B cell (primary cell): Measurements from ENCODE around the gene ZMIZ1. TPM values are rescaled to one million over a fixed set of nuclear protein-coding genes. Genes with fewer than 3 reads are reported as not detected.
A peak's percentile ranks its signal among the peaks of the same experiment; 100 is the strongest.
"Not testable (repeated sequence)": the region's sequence is repeated elsewhere in the genome, so short reads cannot be mapped to it uniquely, and the experiment has no call there.

Experiments used
- ATAC-seq: fragments of 200-7000 bp; cut with Tn5 transposase; one replicate; pipeline ENCODE4 v1.10.0; 2021; ENCODE audit warnings: low read depth, mild to moderate bottlenecking, moderate number of reproducible peaks, moderate library complexity
- CTCF ChIA-PET: fragments of 350-600 bp; sonication (Branson Sonifier 250); formaldehyde crosslinking; loops from one replicate; lab custom pipeline; 2021; ENCODE audit warnings: antibody characterized with exemption, inconsistent platforms; lab: Charles Lee
- POLR2A ChIA-PET: fragments of 350-600 bp; sonication (Branson Sonifier 250); formaldehyde crosslinking; loops from one replicate; lab custom pipeline; 2021; ENCODE audit warnings: antibody characterized with exemption; lab: Charles Lee
- DNase-seq: peaks from one replicate; pipeline ENCODE4 v3.0.0; 2013
- H2AFZ ChIP-seq: 2 replicates; pipeline ENCODE4 v1.6.1; 2012; ENCODE audit warnings: mild to moderate bottlenecking, low read depth, low read length; ENCODE audit not compliant: insufficient read depth, poor library complexity, severe bottlenecking
- H3K27ac ChIP-seq, 2 donors: 1 replicate in 1 of 2; 2 replicates in 1 of 2; pipeline ENCODE4 v1.5.1; 2012 to 2013; ENCODE audit warnings: low read length in 2 of 2, mild to moderate bottlenecking in 2 of 2, moderate library complexity in 1 of 2
- H3K27me3 ChIP-seq, 4 experiments: fragments of 200-600 bp in 1 of 4; sonication (generic) in 1 of 4; replicated peaks in 1 of 4; 1 replicate in 2 of 4; 2 replicates in 2 of 4; pipeline versions ENCODE4 v1.6.1 to v1.7.0; 2013 to 2016; ENCODE audit warnings: low read length in 3 of 4, mild to moderate bottlenecking in 2 of 4, mixed read lengths in 1 of 4, moderate library complexity in 1 of 4; ENCODE audit not compliant: insufficient read depth in 4 of 4, control insufficient read depth in 3 of 4; ENCODE audit errors: control extremely low read depth in 1 of 4
- H3K36me3 ChIP-seq, 2 experiments: replicated peaks in 1 of 2; 1 replicate in 1 of 2; 2 replicates in 1 of 2; pipeline versions ENCODE4 v1.6.1 to v1.7.1; 2013; ENCODE audit warnings: low read length in 1 of 2; ENCODE audit not compliant: insufficient read depth in 2 of 2, control insufficient read depth in 1 of 2; ENCODE audit errors: control extremely low read depth in 1 of 2, extremely low read depth in 1 of 2
- H3K4me1 ChIP-seq, 2 donors: fragments of 200-600 bp in 1 of 2; sonication (generic) in 1 of 2; 1 replicate in 1 of 2; 2 replicates in 1 of 2; pipeline versions ENCODE4 v1.5.1 to v1.6.1; 2013 to 2017; ENCODE audit warnings: low read length in 2 of 2; ENCODE audit not compliant: control insufficient read depth in 2 of 2, insufficient read depth in 2 of 2
- H3K4me2 ChIP-seq: replicated peaks from 2 replicates; pipeline ENCODE3; 2012; ENCODE audit warnings: mild to moderate bottlenecking, low read depth, low read length; ENCODE audit not compliant: poor library complexity, severe bottlenecking
- H3K4me3 ChIP-seq, 5 experiments: fragments of 200-600 bp in 1 of 5; sonication (generic) in 1 of 5; 1 replicate in 3 of 5; 2 replicates in 2 of 5; pipeline versions ENCODE4 v1.5.1 to v1.7.0; 2011 to 2016; ENCODE audit warnings: low read length in 4 of 5, mild to moderate bottlenecking in 4 of 5, low read depth in 2 of 5, control low read depth in 1 of 5, moderate library complexity in 1 of 5; ENCODE audit not compliant: insufficient read depth in 1 of 5; ENCODE audit errors: control extremely low read depth in 1 of 5, extremely low read depth in 1 of 5
- H3K79me2 ChIP-seq: fragments of 200-600 bp; sonication (generic); one replicate; pipeline ENCODE4 v1.6.0; 2016; ENCODE audit warnings: low read length; ENCODE audit not compliant: control insufficient read depth, insufficient read depth
- H3K9ac ChIP-seq: fragments of 200-600 bp; sonication (generic); 2 replicates; pipeline ENCODE4 v1.6.1; 2017; ENCODE audit warnings: mild to moderate bottlenecking, low read length, moderate library complexity
- H3K9me3 ChIP-seq, 3 donors: one replicate each; pipeline versions ENCODE4 v1.6.1 to v1.7.1; 2013; ENCODE audit warnings: low read length in 2 of 3; ENCODE audit not compliant: control insufficient read depth in 2 of 3, insufficient read depth in 1 of 3; ENCODE audit errors: control extremely low read depth in 1 of 3
- H4K20me1 ChIP-seq: 2 replicates; pipeline ENCODE4 v1.6.0; 2012; ENCODE audit warnings: mild to moderate bottlenecking, low read length; ENCODE audit not compliant: insufficient read depth, control insufficient read depth, poor library complexity, severe bottlenecking
- H3K27ac Mint-ChIP-seq: one replicate; pipeline ENCODE4 v1.8.0; 2021; ENCODE audit warnings: mixed read lengths
- H3K27me3 Mint-ChIP-seq: one replicate; pipeline ENCODE4 v1.8.0; 2021; ENCODE audit warnings: mixed read lengths
- H3K4me1 Mint-ChIP-seq: one replicate; pipeline ENCODE4 v1.8.0; 2021; ENCODE audit warnings: mixed read lengths
- H3K4me3 Mint-ChIP-seq: one replicate; pipeline ENCODE4 v1.8.0; 2021; ENCODE audit warnings: mixed read lengths
- H3K9me3 Mint-ChIP-seq: one replicate; pipeline ENCODE4 v1.8.0; 2022; ENCODE audit warnings: mixed read lengths; ENCODE audit not compliant: insufficient read depth
- CTCF ChIP-seq: fragments of 200-600 bp; IDR thresholded peaks from one replicate; pipeline ENCODE4 v1.8.0; 2022; ENCODE audit warnings: antibody characterized with exemption, mild to moderate bottlenecking
- EZH2 ChIP-seq: IDR thresholded peaks from 2 replicates; pipeline ENCODE4 v1.6.1; 2012; ENCODE audit warnings: borderline replicate concordance, low read depth, mild to moderate bottlenecking, moderate library complexity, low read length; ENCODE audit not compliant: insufficient read depth, poor library complexity, severe bottlenecking
- WGBS: methylation state at CpG from one replicate; pipeline ENCODE4 v1.1.5; 2013; ENCODE audit warnings: missing lambda C conversion rate; ENCODE audit not compliant: insufficient coverage; 5-methylcytosine and 5-hydroxymethylcytosine counted together
- intact Hi-C: fragments of 100-400 bp; cut with micrococcal nuclease; formaldehyde crosslinking; loops from one replicate; pipeline ENCODE4 v1.10.0; 2022
- polyA plus RNA-seq: library from polyadenylated mRNA; depleted of rRNA; stranded (reverse); fragments of >200 nt; gene quantifications from 2 replicates; pipeline ENCODE4 v1.2.3, GENCODE V29; 2012
- total RNA-seq, 2 donors: library from RNA; stranded (reverse); fragments of 120-200 nt in 1 of 2; gene quantifications; 1 replicate in 1 of 2; 2 replicates in 1 of 2; pipeline versions ENCODE4 v1.2.3 to v1.2.4, GENCODE V29; 2013 to 2022

The ZMIZ1 gene
- total and polyA plus RNA-seq, 2 donors (not counting 1 experiment from before 2014, with no cell fraction given), result 14.3 to 64.9 TPM

GRCh38 chr10:79332610-79333315 is 264.0 kb downstream of the ZMIZ1 start:
- H3K4me1 Mint-ChIP-seq, result peaks cover 20% of the 10 kb centered on the region
- H3K9me3 Mint-ChIP-seq, H3K36me3 ChIP-seq, H3K4me3 Mint-ChIP-seq, DNase-seq, ATAC-seq, H3K27ac ChIP-seq, CTCF ChIA-PET, H2AFZ ChIP-seq, H3K4me3 ChIP-seq, H3K9ac ChIP-seq, H4K20me1 ChIP-seq, H3K9me3 ChIP-seq, H3K27me3 Mint-ChIP-seq, H3K27ac Mint-ChIP-seq, H3K27me3 ChIP-seq, H3K4me2 ChIP-seq, H3K79me2 ChIP-seq: not testable (repeated sequence)
- H3K4me1 ChIP-seq, result peaks cover 8 to 13% of the 10 kb centered on the region in 2 donors
- POLR2A ChIA-PET, result interaction anchor here (0.6 to 1.0 kb wide), 2 partner anchors 12 to 26 kb away, joined by 3 to 4 read pairs; no protein-coding TSS in a partner anchor
- intact Hi-C loops, result loop anchor here (1.0 to 5.0 kb wide), 3 partner anchors 15 to 90 kb away; no protein-coding TSS in a partner anchor
- 100% methylated on average over 1 of the region's 10 CpGs for WGBS

- no peak overlapping the region for H3K27ac ChIP-seq
- no peak overlapping the region for H2AFZ ChIP-seq
- DNase-seq (no peak), ATAC-seq (no peak)
- POLR2A ChIA-PET, result interaction anchor here (1.0 kb wide), 1 partner anchor 12 kb away, joined by 4 read pairs; no protein-coding TSS in a partner anchor
- no peak overlapping the region for H3K4me3 ChIP-seq
- no peaks in the 10 kb centered on the region for H4K20me1 ChIP-seq
- H3K9me3 Mint-ChIP-seq, result no peaks in the 10 kb centered on the region
- H3K4me1 ChIP-seq, result peaks cover 8 to 13% of the 10 kb centered on the region in 2 donors
- intact Hi-C loops, result loop anchor here (5.0 kb wide), 1 partner anchor 91 kb away; no protein-coding TSS in a partner anchor
- no peak overlapping the region for H3K4me2 ChIP-seq
- peaks cover 0 to 4% (median 2%) of the 10 kb centered on the region in 3 donors for H3K9me3 ChIP-seq
- peak overlapping the region; percentile 47 for H3K27ac Mint-ChIP-seq
- no peak for TF ChIP-seq CTCF
- no peak for TF ChIP-seq EZH2
- H3K4me3 Mint-ChIP-seq, result no peak overlapping the region
- no peaks in the 10 kb centered on the region for H3K36me3 ChIP-seq
- CTCF ChIA-PET, result interaction anchor here (1.9 kb wide), 1 partner anchor 89 kb away, joined by 4 read pairs; no protein-coding TSS in a partner anchor
- H3K27me3 ChIP-seq, result no peaks in the 10 kb centered on the region
- no peak overlapping the region for H3K9ac ChIP-seq
- no peaks in the 10 kb centered on the region for H3K79me2 ChIP-seq
- WGBS, result no CpG with 5 or more reads among the region's 2 CpGs
- H3K27me3 Mint-ChIP-seq, result no peaks in the 10 kb centered on the region
- H3K4me1 Mint-ChIP-seq, result peaks cover 20% of the 10 kb centered on the region
These were observed 264.7 kb downstream of the ZMIZ1 start for GRCh38 chr10:79333513-79333912.
